GM12891 (cell line): ENCODE measurements around the gene ID2.

Source experiments
- DNase-seq: peaks from one replicate; pipeline ENCODE4 v3.0.0; 2011; ENCODE audit warnings: low spot score; ENCODE audit not compliant: insufficient read length
- FAIRE-seq: peaks from 2 replicates; lab custom pipeline; 2011; peaks lifted over from hg19 to GRCh38; lab: Jason Lieb, UNC
- PAX5 ChIP-seq: IDR thresholded peaks from 2 replicates; pipeline ENCODE4 v1.6.1; 2011; ENCODE audit warnings: low read length, moderate library complexity, mild to moderate bottlenecking; ENCODE audit not compliant: insufficient read depth, severe bottlenecking
- POLR2A ChIP-seq: IDR thresholded peaks from 2 replicates; pipeline ENCODE4 v1.6.1; 2011; ENCODE audit warnings: low read depth, low read length, control low read depth
- POLR2AphosphoS5 ChIP-seq: IDR thresholded peaks from 2 replicates; pipeline ENCODE4 v1.6.1; 2011; ENCODE audit warnings: low read depth, low read length, control low read depth
- POU2F2 ChIP-seq: IDR thresholded peaks from 2 replicates; pipeline ENCODE4 v1.6.1; 2011; ENCODE audit warnings: low read depth, mild to moderate bottlenecking, control low read depth, low read length, moderate library complexity
- SPI1 ChIP-seq: IDR thresholded peaks from 2 replicates; pipeline ENCODE4 v1.6.1; 2011; ENCODE audit warnings: low read depth, low read length, control low read depth
- TAF1 ChIP-seq: IDR thresholded peaks from 2 replicates; pipeline ENCODE4 v1.6.1; 2011; ENCODE audit warnings: low read depth, low read length, control low read depth

The ID2 gene

DNA sequence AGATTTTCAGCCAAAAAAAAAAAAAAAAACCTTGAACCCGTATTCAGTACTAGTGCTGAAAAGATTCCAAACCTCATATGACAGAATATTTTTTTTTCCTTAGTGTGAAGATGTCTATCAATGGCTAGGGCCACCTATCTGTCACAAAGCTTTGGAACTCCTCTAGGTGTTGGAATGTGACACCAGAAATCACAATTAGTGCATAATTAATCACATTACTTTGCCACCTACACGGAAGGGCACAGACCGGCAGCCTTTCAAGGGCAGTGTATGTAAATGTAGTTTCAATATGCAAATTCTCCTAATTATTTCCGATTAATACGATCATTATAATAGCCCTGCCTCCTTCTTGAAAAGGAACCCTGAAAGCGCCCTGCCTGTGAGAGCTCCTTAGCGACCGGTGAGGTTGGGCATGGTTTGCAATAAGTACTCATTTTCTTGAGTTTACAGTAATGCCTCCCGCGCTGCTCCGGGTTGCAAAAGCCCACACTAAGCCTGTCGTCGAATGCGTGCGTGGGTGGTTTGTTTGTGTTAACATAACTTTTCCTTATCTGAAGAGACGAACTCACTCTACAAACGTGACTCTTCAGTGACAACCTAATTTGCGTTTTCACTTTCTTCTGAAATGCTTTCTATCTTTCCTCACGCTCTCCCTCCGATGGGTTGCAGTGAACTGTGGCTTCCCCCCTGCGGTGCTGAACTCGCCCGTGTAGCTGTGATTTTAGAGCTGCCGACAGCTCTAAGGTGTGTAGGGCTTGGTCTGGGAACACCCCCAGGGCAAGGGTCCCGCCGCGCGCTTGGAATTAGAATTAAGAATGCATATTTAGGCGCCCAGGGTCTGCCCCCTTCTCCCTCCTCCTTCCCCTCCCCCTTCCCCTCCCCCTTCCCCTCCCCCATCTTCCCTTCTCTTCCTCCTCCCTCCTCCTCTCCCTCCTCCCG is 765 bp upstream of the ID2 start:
- DNase-seq (no peak), FAIRE-seq (peak; percentile 57)

DNA sequence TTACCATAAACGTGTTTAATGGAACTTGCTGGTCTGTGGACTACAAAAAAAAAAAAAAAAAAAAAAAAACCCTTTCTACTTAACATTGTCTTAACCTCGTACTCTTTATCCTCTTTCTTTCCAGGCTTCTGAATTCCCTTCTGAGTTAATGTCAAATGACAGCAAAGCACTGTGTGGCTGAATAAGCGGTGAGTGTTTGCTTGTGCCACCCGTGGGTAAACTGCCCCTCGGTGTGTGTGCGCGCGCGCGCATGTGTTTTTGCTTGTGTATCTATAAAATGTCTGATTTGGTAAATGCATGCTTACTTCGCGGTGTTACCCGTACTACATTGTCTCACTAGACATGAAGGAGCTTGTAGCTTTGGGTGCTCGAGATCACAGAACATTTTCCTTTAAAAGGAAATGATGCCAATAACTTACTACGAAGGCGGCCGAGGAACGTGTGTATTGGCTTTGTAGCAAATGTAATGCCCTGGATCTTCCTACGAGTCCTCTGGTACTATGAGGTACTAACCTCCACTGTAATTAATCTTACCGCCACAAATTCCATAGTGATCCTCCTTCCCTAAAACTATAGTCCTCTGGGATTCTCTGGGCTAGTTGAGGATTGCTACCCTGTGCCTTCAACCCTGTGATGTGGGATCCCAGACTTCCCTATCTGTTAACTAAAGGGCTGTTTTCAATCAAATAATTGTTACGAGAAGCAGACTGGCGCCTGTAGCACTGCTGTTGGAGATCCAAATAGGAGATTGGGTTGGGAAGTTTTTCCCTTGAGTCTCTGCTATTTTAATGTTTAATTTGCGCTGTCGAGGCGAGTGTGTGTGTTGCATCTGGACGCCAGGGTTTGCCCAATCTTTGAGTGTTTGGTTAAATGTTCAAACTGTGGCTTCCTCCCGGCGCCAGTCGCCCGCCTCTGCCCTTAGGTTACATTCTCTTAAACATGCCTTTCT is 1.1 kb downstream of the ID2 start:
- TF ChIP-seq POU2F2 = no peak
- TF ChIP-seq TAF1 = no peak
- no peak for TF ChIP-seq SPI1
- no peak for TF ChIP-seq POLR2A
- TF ChIP-seq PAX5 = no peak
- no peak for TF ChIP-seq POLR2AphosphoS5
- DNase-seq = no peak

More for the DNA sequence above, 765 bp upstream of the ID2 start:
- no peak for TF ChIP-seq POLR2AphosphoS5
- TF ChIP-seq POLR2A = no peak
- TF ChIP-seq SPI1 = no peak
- no peak for TF ChIP-seq TAF1
- TF ChIP-seq POU2F2 = no peak; the same call in 1 of the 2 replicates
- no peak for TF ChIP-seq PAX5

GRCh38 chr2:8684540-8684877 is 2.7 kb downstream of the ID2 start:
- FAIRE-seq (no peak), DNase-seq (no peak)
- TF ChIP-seq POLR2A = peak; percentile 28; the same call in 1 of the 2 replicates
- TF ChIP-seq POU2F2 = no peak

More for the DNA sequence above, 1.1 kb downstream of the ID2 start:
- no peak for FAIRE-seq

- no peak for DNase-seq
- FAIRE-seq = no peak
These were observed 3.2 kb downstream of the ID2 start for GRCh38 chr2:8684878-8685696.

DNA sequence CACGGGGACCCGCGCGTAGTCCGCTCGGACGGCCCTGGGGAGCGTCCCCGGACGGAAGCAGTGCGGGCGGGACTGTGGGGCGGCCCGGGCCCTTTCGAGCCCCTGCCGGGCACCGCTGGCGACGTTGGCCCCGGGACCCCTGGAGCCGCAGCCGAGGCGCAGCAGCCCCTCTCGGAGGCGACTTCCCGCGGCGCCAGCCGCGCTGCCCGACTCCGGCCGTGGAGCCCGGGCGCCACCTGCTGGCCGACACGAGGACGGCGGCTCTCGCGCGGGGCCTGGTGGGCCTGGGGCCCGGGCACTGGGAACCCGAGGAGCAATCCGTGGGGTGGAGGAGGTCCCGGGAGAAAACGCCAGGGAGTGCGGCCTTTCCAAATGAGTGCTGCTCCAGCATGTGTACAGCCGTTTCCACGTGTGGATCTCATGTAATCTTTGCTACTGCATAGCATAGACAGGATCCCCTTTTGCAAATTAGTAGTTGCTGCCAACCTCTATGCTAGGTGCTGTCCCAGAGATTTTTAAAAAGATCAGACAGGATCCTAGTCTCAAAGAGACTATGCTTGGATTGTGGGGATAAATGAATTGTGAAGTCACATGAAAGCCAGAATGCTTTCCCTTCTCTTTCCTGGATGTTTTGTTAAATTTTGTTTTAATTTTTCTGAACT is 4.0 kb downstream of the ID2 start:
- no peak for TF ChIP-seq SPI1
- no peak; the same call in 1 of the 2 replicates for TF ChIP-seq POU2F2
- TF ChIP-seq POLR2A = no peak
- no peak for TF ChIP-seq POLR2AphosphoS5
- TF ChIP-seq TAF1 = no peak
- peak; percentile 67 for DNase-seq
- peak; percentile 13 for FAIRE-seq

More at GRCh38 chr2:8684878-8685696, 3.2 kb downstream of the ID2 start:
- TF ChIP-seq POU2F2 (no peak), SPI1 (no peak), TAF1 (no peak), PAX5 (no peak), POLR2A (no peak), POLR2AphosphoS5 (no peak)

DNA sequence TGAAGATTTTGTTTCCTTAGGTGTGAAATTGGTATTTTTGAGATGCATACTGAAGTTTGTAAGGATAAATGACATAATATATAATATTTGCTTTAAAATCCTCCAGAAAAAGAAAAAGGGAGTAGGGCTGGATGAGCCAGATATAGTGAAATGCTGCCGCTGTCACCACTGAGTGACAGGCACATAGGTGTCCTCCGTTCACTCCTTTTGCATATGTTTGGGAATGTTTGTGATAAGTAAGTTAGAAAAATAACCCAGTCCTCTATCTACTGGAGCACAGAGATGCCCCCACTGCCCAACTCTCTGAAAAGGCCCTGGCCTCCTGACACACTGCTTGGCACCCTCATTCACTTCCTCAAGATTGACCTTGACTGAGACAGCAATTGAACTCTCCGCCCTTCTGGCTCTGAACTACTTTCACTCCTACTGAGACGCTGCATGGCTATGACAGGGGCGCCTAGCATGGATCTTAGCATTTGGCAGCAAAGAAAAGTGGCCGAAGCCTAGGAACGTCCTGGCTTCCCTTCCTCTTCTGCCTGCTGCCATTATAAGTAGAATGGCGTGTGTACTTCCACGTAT is 10.1 kb downstream of the ID2 start:
- no peak for FAIRE-seq
- TF ChIP-seq POLR2A (no peak), POU2F2 (no peak), PAX5 (no peak), TAF1 (no peak), SPI1 (no peak), POLR2AphosphoS5 (no peak)
- DNase-seq = no peak

DNA sequence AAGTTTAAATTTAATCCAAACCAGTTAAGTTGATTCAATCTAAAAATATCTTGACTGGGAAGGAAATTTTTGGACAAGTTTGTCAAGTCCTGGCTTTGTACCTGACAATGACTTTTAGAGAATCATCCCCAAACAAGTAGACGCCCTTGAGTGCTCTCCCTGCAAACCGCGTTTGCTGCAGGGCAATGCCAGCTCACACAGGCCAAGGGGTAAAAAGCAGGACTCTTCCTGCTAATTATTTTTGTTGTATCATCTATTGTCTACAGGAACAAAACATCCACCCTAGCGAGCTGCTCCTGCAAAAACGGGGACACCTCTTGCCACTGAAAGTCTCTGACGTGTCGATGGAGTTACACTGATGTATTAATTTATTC is 10.9 kb downstream of the ID2 start:
- DNase-seq = no peak
- TF ChIP-seq POLR2A (no peak), POLR2AphosphoS5 (no peak), PAX5 (no peak), SPI1 (no peak), TAF1 (no peak)
- FAIRE-seq = no peak
